GM21447 (cell line): Measurements from ENCODE around the gene NRG2.

Experiments
- ATAC-seq: cut with Tn5 transposase; IDR thresholded peaks from one replicate; pipeline ENCODE4 v1.9.1; 2021; ENCODE audit not compliant: unreplicated experiment

Gene NRG2

GRCh38 chr5:139843991-139844390 lies 199.1 kb downstream of the NRG2 start:
- ATAC-seq, result no peak

- no peak for ATAC-seq
Measured at GRCh38 chr5:139842321-139842720, 200.8 kb downstream of the NRG2 start.

- ATAC-seq, result no peak
Measured at GRCh38 chr5:139841549-139841948, 201.6 kb downstream of the NRG2 start.

GRCh38 chr5:139839918-139840317 lies 203.2 kb downstream of the NRG2 start:
- ATAC-seq, result no peak

- ATAC-seq, result no peak
Measured at GRCh38 chr5:139839232-139839815, 203.8 kb downstream of the NRG2 start.

- ATAC-seq, result no peak
Measured at GRCh38 chr5:139838381-139839197, 204.5 kb downstream of the NRG2 start.

- no peak for ATAC-seq
Measured at GRCh38 chr5:139837711-139838380, 205.3 kb downstream of the NRG2 start.

GRCh38 chr5:139836469-139837208 lies 206.5 kb downstream of the NRG2 start:
- no peak for ATAC-seq

GRCh38 chr5:139835656-139836055 lies 207.4 kb downstream of the NRG2 start:
- no peak for ATAC-seq

GRCh38 chr5:139833525-139833924 lies 209.6 kb downstream of the NRG2 start:
- ATAC-seq, result no peak

GRCh38 chr5:139831624-139832023 lies 211.5 kb downstream of the NRG2 start:
- ATAC-seq, result no peak

GRCh38 chr5:139829471-139829870 lies 213.6 kb downstream of the NRG2 start:
- no peak for ATAC-seq

- no peak for ATAC-seq
Measured at GRCh38 chr5:139828207-139828895, 214.7 kb downstream of the NRG2 start.

- no peak for ATAC-seq
Measured at GRCh38 chr5:139825690-139826089, 217.4 kb downstream of the NRG2 start.

GRCh38 chr5:139823757-139824355 lies 219.2 kb downstream of the NRG2 start:
- ATAC-seq, result no peak

GRCh38 chr5:139822553-139823425 lies 220.3 kb downstream of the NRG2 start:
- ATAC-seq, result no peak

GRCh38 chr5:139821806-139822552 lies 221.1 kb downstream of the NRG2 start:
- no peak for ATAC-seq

GRCh38 chr5:139820606-139821005 lies 222.5 kb downstream of the NRG2 start:
- no peak for ATAC-seq

GRCh38 chr5:139820130-139820529 lies 223.0 kb downstream of the NRG2 start:
- no peak for ATAC-seq
